GM21825 (cell line): ENCODE data around the gene MAST1.

Source experiments
- ATAC-seq: cut with Tn5 transposase; IDR thresholded peaks from one replicate; pipeline ENCODE4 v1.9.1; 2021; ENCODE audit warnings: mild to moderate bottlenecking, moderate library complexity; ENCODE audit not compliant: unreplicated experiment

MAST1 gene

GRCh38 chr19:12867120-12868099 lies 29.1 kb downstream of the MAST1 start:
- peak; percentile 62 for ATAC-seq

GRCh38 chr19:12868540-12869112 lies 30.3 kb downstream of the MAST1 start:
- no peak for ATAC-seq

- no peak for ATAC-seq
Observed at GRCh38 chr19:12871681-12872080, 33.4 kb downstream of the MAST1 start.

GRCh38 chr19:12872255-12872654 lies 33.9 kb downstream of the MAST1 start:
- no peak for ATAC-seq

- ATAC-seq, result no peak
Observed at GRCh38 chr19:12872941-12873890, 34.9 kb downstream of the MAST1 start.

GRCh38 chr19:12873891-12874745 lies 35.8 kb downstream of the MAST1 start:
- ATAC-seq, result no peak

GRCh38 chr19:12875086-12875485 lies 36.8 kb downstream of the MAST1 start:
- ATAC-seq, result no peak

- no peak for ATAC-seq
Observed at GRCh38 chr19:12880551-12881171, 42.3 kb downstream of the MAST1 start.

GRCh38 chr19:12881172-12881808 lies 43.0 kb downstream of the MAST1 start, which contains the start of gene DNASE2:
Gene DNASE2, minus strand, starts transcription at chr19:12881449. Its CDS starts 74 bp downstream, at chr19:12881375.
- ATAC-seq, result peak; percentile 78

- no peak for ATAC-seq
Observed at GRCh38 chr19:12882589-12882988, 44.3 kb downstream of the MAST1 start.

GRCh38 chr19:12884202-12884601 lies 45.9 kb downstream of the MAST1 start:
- no peak for ATAC-seq

GRCh38 chr19:12884627-12884925 lies 46.3 kb downstream of the MAST1 start:
- ATAC-seq, result no peak

- ATAC-seq, result no peak
Observed at GRCh38 chr19:12884926-12885748, 46.8 kb downstream of the MAST1 start.

- no peak for ATAC-seq
Observed at GRCh38 chr19:12885749-12886650, 47.7 kb downstream of the MAST1 start.

- no peak for ATAC-seq
Observed at GRCh38 chr19:12886651-12886968, 48.3 kb downstream of the MAST1 start.

- ATAC-seq, result no peak
Observed at GRCh38 chr19:12886969-12887747, 48.8 kb downstream of the MAST1 start, which contains the start of gene KLF1. Gene KLF1, minus strand, starts transcription at chr19:12887201. Its CDS starts 61 bp downstream, at chr19:12887140.
